Fibroblast of the aortic adventitia (primary cell): Measurements from ENCODE around the gene ERFE. TPM values are rescaled to one million over a fixed set of nuclear protein-coding genes. Genes with fewer than 3 reads are reported as not detected.

Experiments
- DNase-seq: peaks from one replicate; pipeline ENCODE4 v3.0.0-alpha.2; 2010; ENCODE audit warnings: low read depth
- H3K4me3 ChIP-seq: 2 replicates; pipeline ENCODE4 v1.5.1; 2011; ENCODE audit warnings: low read depth, mild to moderate bottlenecking, control low read depth, low read length, moderate library complexity
- total RNA-seq: library from RNA; depleted of rRNA; stranded (reverse); fragments of >200 nt; gene quantifications from 2 replicates; pipeline ENCODE4 v1.2.3, GENCODE V29; 2012; ENCODE audit warnings: low replicate concordance
- TF ChIP-seq, protein P1 (sequence below): IDR thresholded peaks from 2 replicates; pipeline ENCODE4 v1.5.1; 2011; ENCODE audit warnings: mild to moderate bottlenecking, low read length, control low read depth, inconsistent platforms; ENCODE audit not compliant: insufficient read depth

The ERFE gene
- total RNA-seq, 1 donor: 2.8 TPM

DNA sequence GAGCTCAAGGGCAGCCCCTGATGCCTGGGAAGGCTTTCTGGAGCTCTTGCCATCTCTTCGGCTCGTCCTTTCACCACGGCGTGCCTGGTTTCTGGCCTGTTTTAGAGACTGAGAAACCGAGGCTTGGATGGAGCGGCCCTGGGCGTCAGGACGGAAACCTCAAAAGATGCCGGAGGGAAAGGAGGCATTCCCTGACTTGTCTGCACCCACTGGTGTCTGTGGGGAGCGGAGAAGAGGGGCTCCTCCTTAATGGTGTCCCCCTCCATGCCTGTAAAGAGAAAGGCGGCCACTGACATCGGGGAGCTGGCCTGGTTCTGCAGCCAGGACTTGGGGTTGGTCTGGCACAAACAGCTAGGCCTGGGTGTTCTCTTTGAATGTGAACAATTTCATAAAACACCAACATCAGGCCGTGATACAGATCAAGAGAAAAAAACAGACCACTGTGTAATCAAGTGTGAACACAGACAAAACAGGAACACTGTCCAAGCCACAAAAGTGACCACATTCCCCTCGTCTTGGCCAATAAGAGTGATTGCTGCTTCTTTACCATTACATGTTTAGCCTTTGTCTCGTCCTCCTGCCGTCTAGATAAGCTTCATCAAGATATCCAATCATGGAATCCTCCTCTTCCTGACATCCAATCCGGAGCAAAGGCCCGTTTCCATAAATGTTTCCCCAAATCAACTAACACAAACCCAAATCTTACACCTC is 45.4 kb downstream of the ERFE start:
- no peak for DNase-seq
- H3K4me3 ChIP-seq: peak overlapping the region; percentile 62
- TF ChIP-seq, protein P1, sequence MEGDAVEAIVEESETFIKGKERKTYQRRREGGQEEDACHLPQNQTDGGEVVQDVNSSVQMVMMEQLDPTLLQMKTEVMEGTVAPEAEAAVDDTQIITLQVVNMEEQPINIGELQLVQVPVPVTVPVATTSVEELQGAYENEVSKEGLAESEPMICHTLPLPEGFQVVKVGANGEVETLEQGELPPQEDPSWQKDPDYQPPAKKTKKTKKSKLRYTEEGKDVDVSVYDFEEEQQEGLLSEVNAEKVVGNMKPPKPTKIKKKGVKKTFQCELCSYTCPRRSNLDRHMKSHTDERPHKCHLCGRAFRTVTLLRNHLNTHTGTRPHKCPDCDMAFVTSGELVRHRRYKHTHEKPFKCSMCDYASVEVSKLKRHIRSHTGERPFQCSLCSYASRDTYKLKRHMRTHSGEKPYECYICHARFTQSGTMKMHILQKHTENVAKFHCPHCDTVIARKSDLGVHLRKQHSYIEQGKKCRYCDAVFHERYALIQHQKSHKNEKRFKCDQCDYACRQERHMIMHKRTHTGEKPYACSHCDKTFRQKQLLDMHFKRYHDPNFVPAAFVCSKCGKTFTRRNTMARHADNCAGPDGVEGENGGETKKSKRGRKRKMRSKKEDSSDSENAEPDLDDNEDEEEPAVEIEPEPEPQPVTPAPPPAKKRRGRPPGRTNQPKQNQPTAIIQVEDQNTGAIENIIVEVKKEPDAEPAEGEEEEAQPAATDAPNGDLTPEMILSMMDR: no peak

GRCh38 chr2:238207006-238207405 is 48.2 kb downstream of the ERFE start:
- TF ChIP-seq, protein P1: no peak
- no peak overlapping the region for H3K4me3 ChIP-seq
- DNase-seq: no peak

- DNase-seq: no peak
- H3K4me3 ChIP-seq: no peak overlapping the region
- TF ChIP-seq, protein P1: no peak
These were observed 57.9 kb downstream of the ERFE start for GRCh38 chr2:238216651-238217184.

Other genes starting within 250 kb of the ERFE start
- gene UBE2F, start 192.0 kb upstream of the ERFE start, total RNA-seq: 49.8 and 57.6 TPM in 2 replicates
- gene SCLY, start 98.0 kb upstream of the ERFE start, total RNA-seq: 2.6 and 13.0 TPM in 2 replicates
- gene ESPNL, start 58.6 kb upstream of the ERFE start, total RNA-seq: 1.4 and 2.4 TPM in 2 replicates
- gene KLHL30, start 20.3 kb upstream of the ERFE start, total RNA-seq: 0.09 and 0.33 TPM in 2 replicates
- gene ILKAP, start 44.7 kb downstream of the ERFE start, total RNA-seq: 18.6 and 19.0 TPM in 2 replicates
- 1.6 and 6.6 TPM in 2 replicates for gene HES6, start 81.1 kb downstream of the ERFE start, total RNA-seq
- 1.9 and 10.8 TPM in 2 replicates for gene PER2, start 129.6 kb downstream of the ERFE start, total RNA-seq
- gene TRAF3IP1, start 161.5 kb downstream of the ERFE start, total RNA-seq: 8.4 and 15.9 TPM in 2 replicates